AG08395 (cell line): ENCODE measurements around the gene DALRD3.
"Not testable (repeated sequence)": the region's sequence is repeated elsewhere in the genome, so short reads cannot be mapped to it uniquely, and the experiment has no call there.

ENCODE experiments used
- DNase-seq: peaks from one replicate; pipeline ENCODE4 v3.0.0; 2012; ENCODE audit warnings: mixed read lengths, low spot score

Gene DALRD3

DNA sequence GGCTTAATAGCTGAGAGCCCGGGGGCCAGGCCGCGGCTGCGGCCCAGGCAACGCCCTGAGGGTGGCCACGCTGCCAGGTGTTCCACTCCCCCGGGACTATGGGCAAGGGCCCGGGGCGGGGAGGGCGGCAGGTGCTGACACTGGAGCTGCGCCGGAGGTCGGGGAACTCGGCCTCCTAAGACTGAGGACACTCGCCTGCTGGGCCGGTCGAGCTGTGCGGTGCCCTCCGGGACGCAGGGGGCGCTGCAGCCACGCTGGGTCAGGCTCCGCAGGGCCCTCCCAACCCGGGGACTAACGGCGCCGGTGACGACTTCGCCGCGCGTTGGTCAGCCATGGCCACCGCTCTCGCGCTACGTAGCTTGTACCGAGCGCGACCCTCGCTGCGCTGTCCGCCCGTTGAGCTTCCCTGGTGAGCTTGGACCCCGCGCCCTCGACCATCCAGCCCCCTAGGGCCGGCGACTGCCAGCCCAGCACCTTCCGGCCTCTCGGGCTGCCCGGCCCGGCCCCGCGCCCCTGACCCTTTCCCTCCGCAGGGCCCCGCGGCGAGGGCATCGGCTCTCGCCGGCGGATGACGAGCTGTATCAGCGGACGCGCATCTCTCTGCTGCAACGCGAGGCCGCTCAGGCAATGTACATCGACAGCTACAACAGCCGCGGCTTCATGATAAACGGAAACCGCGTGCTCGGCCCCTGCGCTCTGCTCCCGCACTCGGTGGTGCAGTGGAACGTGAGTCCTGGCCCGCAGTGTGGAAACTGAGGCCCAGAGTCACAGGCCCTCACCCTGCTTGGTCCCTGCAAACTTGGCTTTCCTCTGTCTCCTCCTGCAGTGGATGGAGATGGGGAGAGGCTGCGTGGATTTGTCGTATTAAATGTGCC lies 3.7 kb upstream of the DALRD3 start, which contains the start of gene NDUFAF3:
Gene NDUFAF3 (plus strand): TSS at position 309 of the 875 bp plus-strand sequence. CDS start 24 bp downstream, at position 333.
- peak; percentile 88 for DNase-seq

DNA sequence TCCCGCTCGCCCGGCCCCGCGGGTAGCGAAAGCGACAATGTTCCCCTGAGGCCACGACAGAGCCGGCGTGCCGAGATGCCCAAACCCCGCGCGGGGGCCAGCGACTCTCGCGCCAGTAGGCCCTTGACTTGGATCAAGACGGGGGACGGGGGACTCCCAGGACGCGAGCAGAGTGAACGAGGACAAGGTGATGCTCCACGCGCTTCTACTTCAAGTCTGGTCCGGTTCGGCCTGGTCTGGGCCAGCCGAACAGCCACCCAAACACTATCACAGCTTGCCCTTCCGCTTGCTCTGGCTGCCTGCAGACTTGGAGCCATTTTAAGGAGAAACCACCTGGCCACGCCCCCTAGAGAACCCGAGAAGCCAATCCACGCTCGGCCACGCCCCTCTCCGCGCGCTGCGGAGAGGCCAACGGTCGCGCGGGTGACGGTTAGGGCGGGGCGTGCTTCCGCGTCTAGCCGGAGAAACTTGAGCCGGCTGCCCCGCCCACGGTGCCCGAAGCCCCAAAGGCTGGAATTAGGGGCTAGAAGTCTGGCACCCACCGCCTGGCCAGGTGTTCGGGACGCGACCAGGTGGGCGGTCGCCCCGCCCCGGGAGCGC lies 2.9 kb upstream of the DALRD3 start:
- peak; percentile 97 for DNase-seq

- DNase-seq: peak; percentile 11
Measured at GRCh38 chr3:49020330-49021212, 2.2 kb upstream of the DALRD3 start.

DNA sequence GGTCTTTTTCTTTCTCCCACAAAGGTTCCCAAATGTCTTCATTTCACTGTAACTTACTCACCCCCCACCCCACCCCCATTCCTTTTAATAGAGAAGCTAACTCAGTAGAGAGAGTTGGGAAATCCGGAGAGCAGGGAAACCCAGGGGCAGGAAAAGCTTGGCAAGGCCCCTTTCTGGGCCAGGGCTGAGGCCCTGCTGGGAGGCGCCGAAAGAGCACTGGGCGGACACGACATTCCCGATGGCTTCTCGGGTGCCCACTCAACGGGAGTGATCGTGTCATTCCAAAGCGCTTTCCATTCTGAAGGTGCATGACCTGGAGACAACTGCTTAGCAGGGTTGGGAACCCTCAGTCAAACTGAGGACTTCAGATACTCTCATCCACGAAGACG lies 1.6 kb upstream of the DALRD3 start:
- DNase-seq: no peak

GRCh38 chr3:49018707-49019006 lies 277 bp upstream of the DALRD3 start:
- DNase-seq: no peak

GRCh38 chr3:49017229-49017970 lies 980 bp downstream of the DALRD3 start:
- no peak for DNase-seq

DNA sequence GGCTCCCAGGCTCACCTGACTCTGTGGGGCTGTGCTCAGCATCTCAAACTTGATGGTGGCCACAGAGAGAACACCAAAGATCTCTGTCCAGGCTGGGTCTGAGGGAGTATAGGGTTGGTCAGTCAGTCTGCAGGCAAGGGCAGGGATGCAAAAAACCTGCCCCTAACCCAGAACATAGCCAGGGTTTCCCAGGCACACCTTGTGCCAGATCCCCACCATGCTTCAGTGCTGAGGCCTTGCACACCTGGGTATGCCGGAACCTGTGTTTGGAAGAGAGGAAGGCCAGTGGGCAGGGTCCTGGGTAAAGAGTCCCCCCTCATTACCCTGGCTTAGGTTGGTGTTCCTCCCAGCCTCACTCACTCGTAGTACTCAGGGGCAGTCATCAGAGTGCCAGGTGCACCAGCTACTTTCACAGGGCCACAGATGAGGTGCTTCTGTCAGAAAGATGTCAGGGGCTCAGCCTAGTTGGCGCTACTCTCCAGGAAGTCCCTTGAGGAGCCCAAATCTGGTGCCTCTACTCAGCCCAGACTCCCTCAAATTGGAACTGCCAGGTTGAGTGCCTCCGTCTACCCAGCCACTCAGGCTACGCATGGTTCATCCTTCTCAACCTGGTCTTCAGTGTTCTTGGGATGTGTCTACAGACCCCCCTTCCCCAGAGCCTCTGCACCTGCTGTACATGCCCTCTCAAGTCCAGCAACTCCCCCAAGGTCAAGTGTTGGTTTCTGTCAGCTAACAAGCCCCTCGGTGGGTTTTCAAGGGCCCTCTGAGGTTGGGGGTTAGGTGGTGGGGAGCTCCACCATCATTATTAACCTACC lies 1.8 kb downstream of the DALRD3 start:
- no peak for DNase-seq

DNA sequence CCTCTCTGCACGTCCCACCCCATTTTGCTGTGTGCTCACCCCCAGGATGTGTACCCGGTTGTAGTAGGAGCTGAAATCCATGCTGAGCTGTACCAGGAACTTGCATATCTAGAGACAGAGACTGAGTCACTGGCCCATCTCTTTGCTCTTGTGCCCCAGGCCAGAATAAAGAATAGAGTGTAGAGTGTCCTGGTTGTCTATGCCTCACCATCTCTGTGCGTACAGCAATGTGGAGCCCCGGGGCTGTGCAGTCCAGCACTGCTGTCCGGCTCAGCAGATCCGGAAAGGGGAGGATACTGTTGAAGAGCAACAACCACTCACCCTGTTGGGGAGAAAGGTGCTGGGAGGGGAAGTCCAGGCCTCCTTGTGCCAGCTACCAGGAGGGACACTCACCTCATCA lies 2.6 kb downstream of the DALRD3 start:
- DNase-seq: no peak

- DNase-seq: no peak
Measured at GRCh38 chr3:49015072-49015471, 3.3 kb downstream of the DALRD3 start.

DNA sequence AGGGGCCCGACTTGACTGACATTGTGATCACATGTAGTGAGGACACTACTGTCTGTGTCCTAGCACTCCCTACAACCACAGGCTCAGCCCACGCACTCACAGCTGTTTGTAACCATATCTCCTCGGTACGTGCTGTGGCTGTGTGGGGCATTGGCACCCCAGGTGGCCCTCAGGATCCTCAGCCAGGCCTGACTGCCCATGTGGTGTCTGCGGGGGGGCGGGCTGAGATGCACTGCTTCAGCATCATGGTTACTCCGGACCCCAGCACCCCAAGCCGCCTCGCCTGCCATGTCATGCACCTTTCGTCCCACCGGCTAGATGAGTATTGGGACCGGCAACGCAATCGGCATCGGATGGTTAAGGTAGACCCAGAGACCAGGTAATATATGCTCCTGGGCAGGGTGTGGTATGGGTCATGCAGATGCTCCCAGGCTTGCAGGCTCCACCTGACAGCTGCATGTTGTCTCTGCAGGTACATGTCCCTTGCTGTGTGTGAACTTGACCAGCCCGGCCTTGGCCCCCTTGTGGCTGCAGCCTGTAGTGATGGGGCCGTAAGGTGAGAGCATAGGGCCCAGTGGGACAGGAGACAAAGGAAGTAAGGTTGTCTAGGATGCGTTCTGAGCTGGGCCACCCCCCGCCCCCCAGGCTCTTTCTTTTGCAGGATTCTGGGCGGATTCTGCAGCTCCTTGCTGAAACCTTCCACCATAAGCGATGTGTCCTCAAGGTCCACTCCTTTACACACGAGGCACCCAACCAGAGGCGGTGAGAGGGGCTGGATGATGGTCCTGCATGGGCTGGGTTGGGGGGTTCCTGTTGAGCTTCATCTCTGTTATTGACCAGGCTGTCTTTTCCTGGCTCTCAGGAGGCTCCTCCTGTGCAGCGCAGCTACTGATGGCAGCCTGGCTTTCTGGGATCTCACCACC lies 4.4 kb downstream of the DALRD3 start:
- peak; percentile 29 for DNase-seq

- no peak for DNase-seq
Measured at GRCh38 chr3:49013113-49013737, 5.2 kb downstream of the DALRD3 start.

- no peak for DNase-seq
Measured at GRCh38 chr3:49012441-49013017, 5.9 kb downstream of the DALRD3 start.

GRCh38 chr3:49009396-49009795 lies 9.0 kb downstream of the DALRD3 start:
- no peak for DNase-seq

GRCh38 chr3:49008627-49009026 lies 9.8 kb downstream of the DALRD3 start:
- not testable (repeated sequence) for DNase-seq

DNA sequence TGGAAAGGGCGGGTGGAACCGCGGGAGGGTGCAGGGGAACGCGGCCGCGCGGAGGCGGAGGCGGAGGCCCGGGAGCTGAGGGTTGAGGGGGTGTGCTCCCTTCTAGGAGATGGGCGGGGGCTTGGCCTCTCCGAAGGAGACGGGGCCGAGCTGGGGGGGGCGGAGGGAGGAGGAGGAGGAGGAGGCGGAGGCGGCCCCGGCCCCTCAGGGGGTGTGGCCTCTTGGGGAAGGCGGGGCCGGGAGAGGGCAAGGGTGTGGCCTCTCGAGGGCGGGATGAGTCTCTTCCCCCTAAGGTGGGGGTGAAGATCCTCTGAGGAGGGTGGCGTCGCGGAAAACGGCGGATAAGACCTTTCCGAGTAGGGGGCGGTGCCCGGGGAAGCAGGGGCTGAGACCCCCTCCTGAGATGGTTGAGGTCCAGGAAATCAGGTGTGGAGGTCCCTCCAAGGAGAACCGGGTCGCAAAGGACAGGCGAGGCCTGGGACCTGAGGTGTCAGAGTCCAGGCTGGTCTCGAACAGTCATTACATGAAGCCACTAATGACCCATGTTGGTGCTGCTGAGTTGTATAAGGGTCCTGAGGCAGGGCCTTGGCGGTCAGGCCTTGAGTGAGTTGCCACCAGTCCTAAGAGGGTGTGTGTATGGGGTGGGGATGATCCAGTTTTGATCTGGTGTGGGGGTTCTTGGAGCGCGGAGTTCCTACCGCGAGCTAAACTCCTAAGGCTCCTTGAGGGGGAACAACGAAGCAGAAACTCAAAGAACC lies 10.4 kb downstream of the DALRD3 start:
- DNase-seq: peak; percentile 95

DNA sequence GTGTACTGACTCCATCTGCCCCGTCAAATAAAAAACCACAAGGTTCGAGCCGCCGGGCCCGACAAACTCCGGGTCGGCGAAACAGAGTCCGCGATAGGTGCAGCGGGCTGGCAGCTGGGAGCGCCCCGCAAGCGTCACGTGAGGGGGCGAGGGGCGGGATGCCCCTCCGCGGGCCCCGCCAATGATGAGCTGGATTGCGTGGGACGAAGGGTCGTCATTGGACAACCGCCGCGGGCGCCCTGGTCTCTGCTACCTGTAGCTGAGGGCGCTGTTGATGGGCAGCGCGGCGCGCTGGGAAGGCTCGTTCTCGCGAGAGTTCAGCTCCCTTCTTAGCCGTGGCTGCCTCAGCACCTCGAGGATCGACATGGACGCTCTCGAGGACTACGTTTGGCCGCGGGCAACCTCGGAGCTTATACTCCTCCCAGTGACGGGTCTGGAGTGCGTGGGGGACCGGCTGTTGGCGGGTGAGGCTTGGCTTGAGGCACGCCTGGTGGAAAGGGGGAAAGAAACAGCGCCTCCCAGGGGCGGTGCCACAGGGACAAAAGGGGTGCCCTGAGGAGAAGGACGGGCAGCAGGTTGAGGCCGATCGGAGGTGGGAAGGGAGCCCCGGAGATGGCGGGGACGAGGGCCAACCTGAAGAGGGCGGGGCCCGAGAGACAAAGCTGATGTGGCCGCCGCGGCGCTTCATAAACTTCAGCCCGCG lies 11.2 kb downstream of the DALRD3 start, which contains the start of gene WDR6:
Gene WDR6 (plus strand): TSS at position 324 of the 703 bp plus-strand sequence. CDS start 41 bp downstream, at position 365.
- peak; percentile 94 for DNase-seq

DNA sequence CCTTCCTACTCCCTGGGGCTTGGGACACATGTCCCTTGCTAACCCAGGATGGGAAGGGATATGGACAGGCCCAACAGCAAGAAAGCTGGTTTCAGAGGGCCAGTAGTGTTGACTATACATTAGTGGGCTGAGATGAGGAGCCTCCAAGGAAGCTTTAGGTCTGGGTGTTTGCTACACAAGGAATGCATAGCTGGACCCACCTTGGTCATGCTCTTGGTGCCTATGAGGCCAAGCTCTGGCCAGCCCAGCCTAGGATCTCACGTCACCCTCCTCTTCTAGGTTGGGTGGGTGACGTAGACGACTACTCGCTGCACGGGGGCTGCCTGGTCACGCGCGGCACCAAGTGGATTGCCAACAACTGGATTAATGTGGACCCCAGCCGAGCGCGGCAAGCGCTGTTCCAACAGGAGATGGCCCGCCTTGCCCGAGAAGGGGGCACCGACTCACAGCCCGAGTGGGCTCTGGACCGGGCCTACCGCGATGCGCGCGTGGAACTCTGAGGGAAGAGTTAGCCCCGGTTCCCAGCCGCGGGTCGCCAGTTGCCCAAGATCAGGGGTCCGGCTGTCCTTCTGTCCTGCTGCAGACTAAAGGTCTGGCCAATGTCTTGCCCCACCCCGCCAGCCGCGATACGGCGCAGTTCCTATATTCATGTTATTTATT lies 11.8 kb downstream of the DALRD3 start:
- DNase-seq: peak; percentile 22
